HG03045 (cell line): ENCODE measurements around the gene DCAF17.
A peak's percentile ranks its signal among the peaks of the same experiment; 100 is the strongest.
"Not testable (repeated sequence)": the region's sequence is repeated elsewhere in the genome, so short reads cannot be mapped to it uniquely, and the experiment has no call there.

Source experiments
- ATAC-seq: cut with Tn5 transposase; IDR thresholded peaks from one replicate; pipeline ENCODE4 v1.9.1; 2021; ENCODE audit warnings: mild to moderate bottlenecking, moderate library complexity; ENCODE audit not compliant: unreplicated experiment

The DCAF17 gene

GRCh38 chr2:171452773-171453172 is 18.7 kb downstream of the DCAF17 start:
- no peak for ATAC-seq

- no peak for ATAC-seq
These were observed 25.5 kb downstream of the DCAF17 start for GRCh38 chr2:171459498-171459897.

- no peak for ATAC-seq
These were observed 26.5 kb downstream of the DCAF17 start for GRCh38 chr2:171460537-171460936.

GRCh38 chr2:171469176-171469575 is 35.1 kb downstream of the DCAF17 start:
- no peak for ATAC-seq

- no peak for ATAC-seq
These were observed 36.1 kb downstream of the DCAF17 start for GRCh38 chr2:171470129-171470528.

GRCh38 chr2:171475979-171476378 is 42.0 kb downstream of the DCAF17 start:
- no peak for ATAC-seq

GRCh38 chr2:171478345-171478744 is 44.3 kb downstream of the DCAF17 start:
- no peak for ATAC-seq

GRCh38 chr2:171479154-171479814 is 45.3 kb downstream of the DCAF17 start:
- no peak for ATAC-seq

- ATAC-seq: no peak
These were observed 46.9 kb downstream of the DCAF17 start for GRCh38 chr2:171480908-171481307.

- ATAC-seq: no peak
These were observed 48.3 kb downstream of the DCAF17 start for GRCh38 chr2:171482308-171482707.

GRCh38 chr2:171482877-171483276 is 48.9 kb downstream of the DCAF17 start:
- no peak for ATAC-seq

GRCh38 chr2:171483793-171484192 is 49.8 kb downstream of the DCAF17 start:
- no peak for ATAC-seq

GRCh38 chr2:171485116-171485515 is 51.1 kb downstream of the DCAF17 start:
- no peak for ATAC-seq

GRCh38 chr2:171487201-171487600 is 53.2 kb downstream of the DCAF17 start:
- no peak for ATAC-seq

GRCh38 chr2:171487803-171488259 is 53.8 kb downstream of the DCAF17 start:
- no peak for ATAC-seq

- ATAC-seq: no peak
These were observed 56.6 kb downstream of the DCAF17 start for GRCh38 chr2:171490577-171490976.

GRCh38 chr2:171491292-171491691 is 57.3 kb downstream of the DCAF17 start:
- ATAC-seq: no peak

GRCh38 chr2:171492664-171493063 is 58.6 kb downstream of the DCAF17 start:
- ATAC-seq: no peak

- ATAC-seq: not testable (repeated sequence)
These were observed 63.6 kb downstream of the DCAF17 start for GRCh38 chr2:171497664-171498063.

- no peak for ATAC-seq
These were observed 71.3 kb downstream of the DCAF17 start for GRCh38 chr2:171505374-171505773.

GRCh38 chr2:171509945-171510731 is 76.1 kb downstream of the DCAF17 start:
- ATAC-seq: peak; percentile 89

GRCh38 chr2:171512014-171512413 is 78.0 kb downstream of the DCAF17 start:
- ATAC-seq: no peak
